Measurements from ENCODE around the gene IL19. TPM values are rescaled to one million over a fixed set of nuclear protein-coding genes. Genes with fewer than 3 reads are reported as not detected.

Gene IL19
- total and polyA plus RNA-seq, 2 donors from 2014 or later = 0.41 to 3.6 TPM

GRCh38 chr1:206790502-206791250 lies 20.1 kb downstream of the IL19 start:
- no peak for DNase-seq
- Histone ChIP-seq H3K4me3 (ENCODE audit: low read length in 3 of 3) (no peak overlapping the region), H3K9ac (ENCODE audit: low read length in 3 of 3) (no peak overlapping the region), H3K4me1 (ENCODE audit: control insufficient read depth in 2 of 3, insufficient read depth in 2 of 3, low read depth in 1 of 3, low read length in 3 of 3) (no peaks in the 10 kb centered on the region), H3K27ac (ENCODE audit: low read depth in 2 of 2, low read length in 2 of 2) (no peak overlapping the region), H3K36me3 (ENCODE audit: control insufficient read depth in 2 of 3, insufficient read depth in 3 of 3, low read length in 3 of 3) (no peaks in the 10 kb centered on the region), H3K27me3 (ENCODE audit: control insufficient read depth, insufficient read depth, low read length) (no peaks in the 10 kb centered on the region), H3K9me3 (ENCODE audit: control insufficient read depth in 2 of 3, insufficient read depth in 1 of 3, low read length in 3 of 3) (no peaks in the 10 kb centered on the region)
- no peak for FAIRE-seq
- intact Hi-C loops (cut with DNase I) = no loop called here
- TF ChIP-seq CTCF (IDR thresholded peaks at IDR 0.05; ENCODE audit: borderline replicate concordance, extremely low read depth, insufficient read depth) = no peak

- intact Hi-C loops (cut with DNase I) = no loop called here
These were observed 22.5 kb downstream of the IL19 start for GRCh38 chr1:206792939-206793607.

GRCh38 chr1:206793620-206794019 lies 23.0 kb downstream of the IL19 start:
- Histone ChIP-seq H3K9me3 (ENCODE audit: control insufficient read depth in 2 of 3, insufficient read depth in 1 of 3, low read length in 3 of 3) (no peaks in the 10 kb centered on the region), H3K27ac (ENCODE audit: low read depth in 2 of 2, low read length in 2 of 2) (no peak overlapping the region), H3K36me3 (ENCODE audit: control insufficient read depth in 2 of 3, insufficient read depth in 3 of 3, low read length in 3 of 3) (no peaks in the 10 kb centered on the region), H3K9ac (ENCODE audit: low read length in 3 of 3) (no peak overlapping the region), H3K4me1 (ENCODE audit: control insufficient read depth in 2 of 3, insufficient read depth in 2 of 3, low read depth in 1 of 3, low read length in 3 of 3) (no peaks in the 10 kb centered on the region), H3K4me3 (ENCODE audit: low read length in 3 of 3) (no peak overlapping the region), H3K27me3 (ENCODE audit: control insufficient read depth, insufficient read depth, low read length) (no peaks in the 10 kb centered on the region)
- DNase-seq (no peak), FAIRE-seq (no peak)
- intact Hi-C loops (cut with DNase I) = no loop called here
- no peak for TF ChIP-seq CTCF (IDR thresholded peaks at IDR 0.05; ENCODE audit: borderline replicate concordance, extremely low read depth, insufficient read depth)

More at GRCh38 chr1:206792939-206793607, 22.5 kb downstream of the IL19 start:
- no peak for TF ChIP-seq CTCF (IDR thresholded peaks at IDR 0.05; ENCODE audit: borderline replicate concordance, extremely low read depth, insufficient read depth)
- DNase-seq (no peak), FAIRE-seq (no peak)
- Histone ChIP-seq H3K9me3 (ENCODE audit: control insufficient read depth in 2 of 3, insufficient read depth in 1 of 3, low read length in 3 of 3) (no peaks in the 10 kb centered on the region), H3K4me3 (ENCODE audit: low read length in 3 of 3) (no peak overlapping the region), H3K27me3 (ENCODE audit: control insufficient read depth, insufficient read depth, low read length) (no peaks in the 10 kb centered on the region), H3K27ac (ENCODE audit: low read depth in 2 of 2, low read length in 2 of 2) (no peak overlapping the region), H3K9ac (ENCODE audit: low read length in 3 of 3) (no peak overlapping the region), H3K36me3 (ENCODE audit: control insufficient read depth in 2 of 3, insufficient read depth in 3 of 3, low read length in 3 of 3) (no peaks in the 10 kb centered on the region), H3K4me1 (ENCODE audit: control insufficient read depth in 2 of 3, insufficient read depth in 2 of 3, low read depth in 1 of 3, low read length in 3 of 3) (no peaks in the 10 kb centered on the region)
